Gastrocnemius medialis (tissue), 4 donors: ENCODE measurements around the gene LHFPL2. TPM values are rescaled to one million over a fixed set of nuclear protein-coding genes. Genes with fewer than 3 reads are reported as not detected.

Experiments used
- ATAC-seq, 2 donors: fragments of 150-250 bp; one replicate each; pipeline ENCODE4 v1.9.1; 2016
- DNase-seq, 2 donors: peaks; one replicate each; pipeline ENCODE4 v3.0.0-alpha.2; 2019
- H3K27ac ChIP-seq, 4 donors: fragments of 200-600 bp; sonication (generic); 1 replicate in 1 of 4; 2 replicates in 3 of 4; pipeline ENCODE4 v1.5.1; 2016 to 2018; ENCODE audit warnings: mild to moderate bottlenecking in 2 of 4, moderate library complexity in 1 of 4
- H3K27me3 ChIP-seq, 3 donors: fragments of 200-600 bp; sonication (generic) in 2 of 3; 1 replicate in 1 of 3; 2 replicates in 2 of 3; pipeline versions ENCODE4 v1.5.1 to v1.6.0; 2016 to 2019; ENCODE audit warnings: mild to moderate bottlenecking in 1 of 3, moderate library complexity in 1 of 3
- H3K36me3 ChIP-seq, 2 donors: fragments of 200-600 bp; sonication (generic) in 1 of 2; one replicate each; pipeline ENCODE4 v1.5.1; 2017 to 2018
- H3K4me1 ChIP-seq, 2 donors: fragments of 200-600 bp; sonication (generic) in 1 of 2; one replicate each; pipeline ENCODE4 v1.5.1; 2016 to 2017; ENCODE audit warnings: mild to moderate bottlenecking in 2 of 2
- H3K4me3 ChIP-seq, 4 donors: fragments of 200-600 bp; sonication (generic) in 3 of 4; 1 replicate in 1 of 4; 2 replicates in 3 of 4; pipeline ENCODE4 v1.5.1; 2016 to 2019; ENCODE audit warnings: mild to moderate bottlenecking in 2 of 4
- H3K9me3 ChIP-seq, 3 donors: fragments of 200-600 bp; sonication (generic) in 2 of 3; 1 replicate in 1 of 3; 2 replicates in 2 of 3; pipeline ENCODE4 v1.5.1; 2016 to 2019
- POLR2A ChIP-seq, 2 donors: fragments of 450-650 bp; IDR thresholded peaks; one replicate each; pipeline ENCODE4 v1.6.1; 2017; ENCODE audit warnings: antibody characterized with exemption in 2 of 2, mild to moderate bottlenecking in 2 of 2, moderate library complexity in 2 of 2
- in situ Hi-C, 4 donors: fragments of 200-750 bp; cut with MboI; loops; one replicate each; pipeline versions ENCODE4 v1.15.0 to v1.8.0; 2017; ENCODE audit warnings: low sequenced_read_pairs in 4 of 4
- intact Hi-C: fragments of 100-400 bp; cut with DNase I; formaldehyde crosslinking; loops from one replicate; pipeline ENCODE4 v1.15.1; 2023; ENCODE audit warnings: low total_unique reads
- total RNA-seq, 4 donors: library from RNA; depleted of rRNA; stranded (reverse); fragments of >200 nt; gene quantifications; one replicate each; pipeline versions ENCODE4 v1.1.0 to v1.2.3, GENCODE V29; 2016
- TF ChIP-seq, protein P1 (sequence below), 5 experiments: fragments of 450-650 bp in 3 of 5; fragments of 200-600 bp in 2 of 5; sonication (generic) in 2 of 5; IDR thresholded peaks in 4 of 5; conservative IDR thresholded peaks in 1 of 5; 1 replicate in 4 of 5; 2 replicates in 1 of 5; pipeline ENCODE4 v1.5.1; 2016 to 2019; ENCODE audit warnings: antibody characterized with exemption in 5 of 5, mild to moderate bottlenecking in 3 of 5, moderate library complexity in 3 of 5

Gene LHFPL2
- total RNA-seq, 4 donors from 2014 or later: 3.4 to 4.7 (median 3.5) TPM

DNA sequence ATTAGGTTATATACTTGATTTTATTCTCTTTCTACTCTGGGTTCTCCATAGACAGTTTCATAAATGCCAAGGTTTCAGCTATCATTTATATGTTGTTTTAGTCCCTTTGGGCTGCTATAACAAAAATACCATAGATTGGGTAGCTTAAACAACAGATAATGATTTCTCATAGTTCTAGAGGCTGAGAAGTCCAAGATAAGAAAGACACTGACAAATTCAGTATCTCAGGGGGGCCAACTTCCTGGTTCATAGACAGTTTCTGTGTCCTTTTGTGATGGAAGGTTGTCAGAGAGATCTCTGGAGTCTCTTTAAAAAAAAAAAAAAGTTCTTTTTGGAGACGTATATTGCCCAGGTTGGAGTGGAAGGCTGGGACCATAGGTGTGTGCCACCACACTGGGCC lies 174.8 kb downstream of the LHFPL2 start:
- Histone ChIP-seq H3K4me3 (no peak overlapping the region), H3K27me3 (no peaks in the 10 kb centered on the region), H3K4me1 (no peaks in the 10 kb centered on the region), H3K9me3 (no peaks in the 10 kb centered on the region), H3K36me3 (no peaks in the 10 kb centered on the region), H3K27ac (no peak overlapping the region)
- ATAC-seq (no peak), DNase-seq (no peak)
- intact Hi-C loops: no loop called here
- in situ Hi-C loops: no loop called here
- no peak for TF ChIP-seq POLR2A (IDR thresholded peaks at IDR 0.05)

DNA sequence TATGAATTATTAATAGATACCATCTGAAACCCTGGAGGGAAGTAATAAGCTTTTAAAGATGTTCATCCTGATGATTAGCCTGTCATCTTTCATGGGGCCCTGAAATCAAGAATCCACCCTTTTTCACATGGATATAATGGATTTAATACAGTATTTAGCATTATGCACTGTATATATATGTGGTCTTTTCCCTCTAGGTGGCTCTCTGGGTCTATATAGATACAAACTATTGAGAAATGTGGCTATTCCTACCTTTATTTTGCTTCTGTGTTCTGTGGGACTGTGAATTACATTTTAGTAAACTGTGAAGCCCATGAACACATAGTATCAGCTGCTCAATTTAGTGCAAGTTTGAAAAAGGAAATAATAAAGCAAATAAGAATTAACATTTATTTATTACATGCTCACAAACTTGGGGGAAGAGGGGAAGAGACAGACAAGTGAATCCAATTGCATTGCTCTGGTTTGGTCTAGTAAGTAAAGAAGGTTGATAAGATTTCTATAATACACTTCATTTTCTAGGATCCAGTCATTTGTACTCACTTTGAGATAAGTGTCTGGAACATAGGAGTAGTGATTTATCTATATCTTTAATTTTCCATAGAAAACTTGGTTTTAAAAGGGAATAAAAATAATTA lies 176.0 kb downstream of the LHFPL2 start:
- in situ Hi-C loops: no loop called here
- Histone ChIP-seq H3K36me3 (no peaks in the 10 kb centered on the region), H3K27me3 (no peaks in the 10 kb centered on the region), H3K27ac (no peak overlapping the region), H3K9me3 (no peaks in the 10 kb centered on the region), H3K4me1 (no peaks in the 10 kb centered on the region), H3K4me3 (no peak overlapping the region)
- intact Hi-C loops: no loop called here
- no peak for TF ChIP-seq POLR2A (IDR thresholded peaks at IDR 0.05)
- TF ChIP-seq, protein P1, sequence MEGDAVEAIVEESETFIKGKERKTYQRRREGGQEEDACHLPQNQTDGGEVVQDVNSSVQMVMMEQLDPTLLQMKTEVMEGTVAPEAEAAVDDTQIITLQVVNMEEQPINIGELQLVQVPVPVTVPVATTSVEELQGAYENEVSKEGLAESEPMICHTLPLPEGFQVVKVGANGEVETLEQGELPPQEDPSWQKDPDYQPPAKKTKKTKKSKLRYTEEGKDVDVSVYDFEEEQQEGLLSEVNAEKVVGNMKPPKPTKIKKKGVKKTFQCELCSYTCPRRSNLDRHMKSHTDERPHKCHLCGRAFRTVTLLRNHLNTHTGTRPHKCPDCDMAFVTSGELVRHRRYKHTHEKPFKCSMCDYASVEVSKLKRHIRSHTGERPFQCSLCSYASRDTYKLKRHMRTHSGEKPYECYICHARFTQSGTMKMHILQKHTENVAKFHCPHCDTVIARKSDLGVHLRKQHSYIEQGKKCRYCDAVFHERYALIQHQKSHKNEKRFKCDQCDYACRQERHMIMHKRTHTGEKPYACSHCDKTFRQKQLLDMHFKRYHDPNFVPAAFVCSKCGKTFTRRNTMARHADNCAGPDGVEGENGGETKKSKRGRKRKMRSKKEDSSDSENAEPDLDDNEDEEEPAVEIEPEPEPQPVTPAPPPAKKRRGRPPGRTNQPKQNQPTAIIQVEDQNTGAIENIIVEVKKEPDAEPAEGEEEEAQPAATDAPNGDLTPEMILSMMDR (IDR thresholded peaks at IDR 0.05 in 4 of 5, conservative IDR thresholded peaks at IDR 0.05 in 1 of 5): no peak
- DNase-seq (no peak), ATAC-seq (no peak)

DNA sequence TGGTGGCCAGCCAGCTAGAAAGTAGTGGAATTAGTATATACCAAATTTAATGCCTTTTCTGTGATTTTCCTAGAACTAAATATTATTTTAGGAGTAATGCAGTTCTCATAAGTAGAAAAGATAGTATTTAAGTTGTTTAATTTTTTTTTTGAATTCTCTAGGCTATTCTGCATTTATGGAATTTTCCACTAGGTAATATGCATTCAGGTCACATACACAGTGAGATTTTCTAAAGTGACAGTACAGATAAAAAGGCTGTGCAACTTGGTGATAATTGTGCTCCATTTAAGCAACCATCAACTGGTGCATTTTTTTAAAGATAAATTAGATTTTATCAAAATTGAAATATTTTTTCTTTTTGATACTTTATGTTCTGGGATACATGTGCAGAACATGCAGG lies 176.7 kb downstream of the LHFPL2 start:
- in situ Hi-C loops: no loop called here
- intact Hi-C loops: no loop called here
- no peak overlapping the region for H3K4me3 ChIP-seq

DNA sequence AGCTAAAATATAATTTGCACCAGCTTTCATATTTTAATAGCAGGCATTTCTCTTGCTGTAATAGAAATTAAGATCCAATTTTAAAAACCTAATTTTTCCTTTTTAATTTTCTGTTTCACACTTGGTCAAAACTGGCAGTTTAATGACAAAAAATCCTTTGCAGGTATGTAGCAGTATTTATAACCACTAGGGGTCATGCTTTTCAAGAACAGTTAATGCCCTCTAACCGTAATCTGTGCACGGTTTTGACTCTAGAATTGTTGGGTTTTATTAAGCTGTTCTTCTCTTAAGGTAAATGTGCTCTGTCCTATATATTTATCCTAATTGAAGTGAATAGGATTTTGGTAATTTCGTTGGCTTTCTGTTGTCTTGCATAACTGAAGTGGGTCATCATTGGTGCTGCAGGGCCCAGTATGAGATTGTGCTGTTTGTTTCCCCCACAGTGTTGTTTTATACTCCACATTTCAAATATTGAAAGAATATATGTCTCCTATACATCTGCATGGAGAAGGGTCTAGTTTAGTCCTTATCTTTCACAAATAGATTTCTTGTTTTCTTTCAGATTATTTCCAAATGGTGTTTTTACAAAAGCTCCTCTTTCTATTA lies 180.7 kb downstream of the LHFPL2 start:
- Histone ChIP-seq H3K4me3 (no peak overlapping the region), H3K27ac (no peak overlapping the region), H3K27me3 (no peaks in the 10 kb centered on the region), H3K36me3 (no peaks in the 10 kb centered on the region), H3K4me1 (no peaks in the 10 kb centered on the region), H3K9me3 (no peaks in the 10 kb centered on the region)
- DNase-seq (no peak), ATAC-seq (peak in 1 of 2 donors; percentile 66)
- intact Hi-C loops (loop anchor here (5.0 kb wide), 3 partner anchors 39 to 499 kb away; partner anchors contain the start of gene LHFPL2), in situ Hi-C loops (loop anchor here in 2 of 4 donors (5.0 to 10.0 kb wide), 2 partner anchors 187 to 494 kb away; no protein-coding TSS in a partner anchor)
- no peak for TF ChIP-seq POLR2A (IDR thresholded peaks at IDR 0.05)
- TF ChIP-seq, protein P1 (IDR thresholded peaks at IDR 0.05 in 4 of 5, conservative IDR thresholded peaks at IDR 0.05 in 1 of 5): peak; percentile 55 to 78 (median 67)

More for the DNA sequence above, 176.7 kb downstream of the LHFPL2 start:
- Histone ChIP-seq H3K27ac (no peak overlapping the region), H3K36me3 (no peaks in the 10 kb centered on the region), H3K9me3 (no peaks in the 10 kb centered on the region), H3K4me1 (no peaks in the 10 kb centered on the region), H3K27me3 (no peaks in the 10 kb centered on the region)
- DNase-seq: no peak
- ATAC-seq: no peak
- no peak for TF ChIP-seq POLR2A (IDR thresholded peaks at IDR 0.05)
- TF ChIP-seq, protein P1 (IDR thresholded peaks at IDR 0.05 in 4 of 5, conservative IDR thresholded peaks at IDR 0.05 in 1 of 5): no peak

DNA sequence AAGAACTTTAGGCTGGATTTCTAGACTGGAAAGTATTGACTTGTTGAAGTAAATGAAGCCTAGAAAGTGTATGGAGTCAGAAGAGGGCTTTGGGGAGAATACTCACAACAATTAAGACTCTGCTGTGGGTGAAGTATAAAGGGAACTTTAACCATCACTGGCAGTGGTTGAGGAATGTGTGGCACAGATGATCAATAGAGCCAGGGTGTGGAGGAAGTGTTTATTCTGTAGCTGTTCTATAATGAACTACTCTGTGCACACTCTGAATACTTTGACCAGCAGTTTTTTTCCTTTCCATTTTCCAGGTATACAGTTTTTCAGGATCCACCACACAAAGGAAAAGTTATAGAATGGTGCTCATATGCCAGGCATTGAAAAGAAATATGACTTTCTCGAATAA lies 181.4 kb downstream of the LHFPL2 start:
- Histone ChIP-seq H3K4me3 (no peak overlapping the region), H3K9me3 (no peaks in the 10 kb centered on the region), H3K36me3 (no peaks in the 10 kb centered on the region), H3K27me3 (no peaks in the 10 kb centered on the region), H3K27ac (no peak overlapping the region), H3K4me1 (no peaks in the 10 kb centered on the region)
- in situ Hi-C loops (loop anchor here in 2 of 4 donors (5.0 to 10.0 kb wide), 2 partner anchors 188 to 495 kb away; no protein-coding TSS in a partner anchor), intact Hi-C loops (loop anchor here (5.0 kb wide), 3 partner anchors 40 to 500 kb away; partner anchors contain the start of gene LHFPL2)
- DNase-seq (no peak), ATAC-seq (no peak)
- no peak for TF ChIP-seq POLR2A (IDR thresholded peaks at IDR 0.05)
- TF ChIP-seq, protein P1 (IDR thresholded peaks at IDR 0.05 in 4 of 5, conservative IDR thresholded peaks at IDR 0.05 in 1 of 5): no peak
